ENCODE data around the gene LPAR3.

The LPAR3 gene

DNA sequence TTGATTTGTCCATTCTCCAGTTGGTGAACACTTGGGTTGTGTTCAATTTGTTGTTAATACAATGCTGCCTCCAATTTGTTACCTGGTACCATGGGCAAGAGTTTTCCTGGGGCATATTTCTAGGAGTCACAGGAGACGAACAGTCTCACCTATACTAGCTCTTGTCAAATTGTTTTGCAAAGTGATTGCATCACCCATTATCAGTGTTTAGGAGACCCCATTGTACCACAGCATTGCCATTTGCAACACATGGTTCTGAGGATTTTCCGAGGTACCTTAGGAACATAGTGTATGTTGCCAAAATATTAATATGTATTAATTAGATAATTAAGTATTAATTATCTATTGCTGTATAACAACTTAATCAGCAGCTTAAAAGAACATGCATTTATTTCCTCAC is 97.8 kb downstream of the LPAR3 start:
- DNase-seq (ENCODE audit: low spot score): no peak
- Histone ChIP-seq H3K4me3 (ENCODE audit: severe bottlenecking) (no peak overlapping the region), H3K36me3 (ENCODE audit: low read depth) (no peaks in the 10 kb centered on the region), H3K9me3 (ENCODE audit: severe bottlenecking) (no peaks in the 10 kb centered on the region), H3K27me3 (ENCODE audit: insufficient read depth, poor library complexity, severe bottlenecking) (no peaks in the 10 kb centered on the region), H3K27ac (ENCODE audit: poor library complexity, severe bottlenecking) (no peak overlapping the region), H3K4me1 (ENCODE audit: insufficient read depth, poor library complexity, severe bottlenecking) (no peaks in the 10 kb centered on the region)
- TF ChIP-seq, protein P1, sequence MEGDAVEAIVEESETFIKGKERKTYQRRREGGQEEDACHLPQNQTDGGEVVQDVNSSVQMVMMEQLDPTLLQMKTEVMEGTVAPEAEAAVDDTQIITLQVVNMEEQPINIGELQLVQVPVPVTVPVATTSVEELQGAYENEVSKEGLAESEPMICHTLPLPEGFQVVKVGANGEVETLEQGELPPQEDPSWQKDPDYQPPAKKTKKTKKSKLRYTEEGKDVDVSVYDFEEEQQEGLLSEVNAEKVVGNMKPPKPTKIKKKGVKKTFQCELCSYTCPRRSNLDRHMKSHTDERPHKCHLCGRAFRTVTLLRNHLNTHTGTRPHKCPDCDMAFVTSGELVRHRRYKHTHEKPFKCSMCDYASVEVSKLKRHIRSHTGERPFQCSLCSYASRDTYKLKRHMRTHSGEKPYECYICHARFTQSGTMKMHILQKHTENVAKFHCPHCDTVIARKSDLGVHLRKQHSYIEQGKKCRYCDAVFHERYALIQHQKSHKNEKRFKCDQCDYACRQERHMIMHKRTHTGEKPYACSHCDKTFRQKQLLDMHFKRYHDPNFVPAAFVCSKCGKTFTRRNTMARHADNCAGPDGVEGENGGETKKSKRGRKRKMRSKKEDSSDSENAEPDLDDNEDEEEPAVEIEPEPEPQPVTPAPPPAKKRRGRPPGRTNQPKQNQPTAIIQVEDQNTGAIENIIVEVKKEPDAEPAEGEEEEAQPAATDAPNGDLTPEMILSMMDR (IDR thresholded peaks at IDR 0.05; ENCODE audit: poor library complexity, severe bottlenecking): no peak
- ATAC-seq (ENCODE audit: low read depth): no peak

DNA sequence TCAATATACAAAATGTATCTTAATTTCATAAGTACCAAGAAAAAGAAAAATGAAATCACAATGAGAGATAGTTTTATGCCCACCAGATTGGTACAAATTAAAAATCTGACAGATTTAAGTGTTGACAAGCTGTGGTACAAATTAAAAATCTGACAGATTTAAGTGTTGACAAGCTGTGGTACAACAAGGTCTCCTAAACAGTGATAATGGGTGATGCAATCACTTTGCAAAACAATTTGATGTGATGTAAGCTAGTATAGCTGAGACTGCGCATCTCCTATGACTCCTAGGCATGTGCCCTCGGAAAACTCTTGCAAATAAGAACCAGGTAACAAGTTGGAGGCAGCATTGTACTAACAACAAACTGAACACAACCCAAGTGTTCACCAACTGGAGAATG is 100.6 kb downstream of the LPAR3 start:
- Histone ChIP-seq H3K4me3 (ENCODE audit: severe bottlenecking) (no peak overlapping the region), H3K9me3 (ENCODE audit: severe bottlenecking) (no peaks in the 10 kb centered on the region), H3K27me3 (ENCODE audit: insufficient read depth, poor library complexity, severe bottlenecking) (no peaks in the 10 kb centered on the region), H3K36me3 (ENCODE audit: low read depth) (no peaks in the 10 kb centered on the region), H3K27ac (ENCODE audit: poor library complexity, severe bottlenecking) (no peak overlapping the region), H3K4me1 (ENCODE audit: insufficient read depth, poor library complexity, severe bottlenecking) (no peaks in the 10 kb centered on the region)
- ATAC-seq (ENCODE audit: low read depth) (no peak), DNase-seq (ENCODE audit: low spot score) (no peak)
- TF ChIP-seq, protein P1 (IDR thresholded peaks at IDR 0.05; ENCODE audit: poor library complexity, severe bottlenecking): no peak

DNA sequence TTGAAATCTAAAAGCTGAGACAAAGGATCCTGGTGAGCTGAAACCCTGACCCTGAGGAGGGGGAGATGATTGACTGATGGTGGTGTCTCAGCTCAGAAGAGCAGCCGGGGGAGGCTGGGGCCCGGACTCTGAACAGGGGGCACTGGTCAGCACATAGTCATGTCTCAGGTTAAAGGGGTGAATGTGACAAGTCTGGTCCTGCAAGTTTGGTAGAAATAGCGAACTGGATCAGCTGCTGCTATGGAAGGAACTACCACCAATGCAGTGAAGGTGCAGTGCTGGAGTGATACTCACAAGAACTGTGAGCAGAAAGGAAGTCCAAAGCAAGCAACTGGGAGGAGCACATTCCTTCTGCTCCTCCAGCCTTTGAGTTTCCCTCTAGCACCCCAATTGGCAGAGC is 104.0 kb downstream of the LPAR3 start:
- no peaks in the 10 kb centered on the region for H3K27me3 ChIP-seq (ENCODE audit: insufficient read depth, poor library complexity, severe bottlenecking)
- H3K27ac ChIP-seq (ENCODE audit: poor library complexity, severe bottlenecking): no peak overlapping the region
- no peak overlapping the region for H3K4me3 ChIP-seq (ENCODE audit: severe bottlenecking)
- ATAC-seq (ENCODE audit: low read depth) (no peak), DNase-seq (ENCODE audit: low spot score) (no peak)
- no peaks in the 10 kb centered on the region for H3K9me3 ChIP-seq (ENCODE audit: severe bottlenecking)
- no peaks in the 10 kb centered on the region for H3K4me1 ChIP-seq (ENCODE audit: insufficient read depth, poor library complexity, severe bottlenecking)
- TF ChIP-seq, protein P1 (IDR thresholded peaks at IDR 0.05; ENCODE audit: poor library complexity, severe bottlenecking): no peak
- H3K36me3 ChIP-seq (ENCODE audit: low read depth): no peaks in the 10 kb centered on the region

DNA sequence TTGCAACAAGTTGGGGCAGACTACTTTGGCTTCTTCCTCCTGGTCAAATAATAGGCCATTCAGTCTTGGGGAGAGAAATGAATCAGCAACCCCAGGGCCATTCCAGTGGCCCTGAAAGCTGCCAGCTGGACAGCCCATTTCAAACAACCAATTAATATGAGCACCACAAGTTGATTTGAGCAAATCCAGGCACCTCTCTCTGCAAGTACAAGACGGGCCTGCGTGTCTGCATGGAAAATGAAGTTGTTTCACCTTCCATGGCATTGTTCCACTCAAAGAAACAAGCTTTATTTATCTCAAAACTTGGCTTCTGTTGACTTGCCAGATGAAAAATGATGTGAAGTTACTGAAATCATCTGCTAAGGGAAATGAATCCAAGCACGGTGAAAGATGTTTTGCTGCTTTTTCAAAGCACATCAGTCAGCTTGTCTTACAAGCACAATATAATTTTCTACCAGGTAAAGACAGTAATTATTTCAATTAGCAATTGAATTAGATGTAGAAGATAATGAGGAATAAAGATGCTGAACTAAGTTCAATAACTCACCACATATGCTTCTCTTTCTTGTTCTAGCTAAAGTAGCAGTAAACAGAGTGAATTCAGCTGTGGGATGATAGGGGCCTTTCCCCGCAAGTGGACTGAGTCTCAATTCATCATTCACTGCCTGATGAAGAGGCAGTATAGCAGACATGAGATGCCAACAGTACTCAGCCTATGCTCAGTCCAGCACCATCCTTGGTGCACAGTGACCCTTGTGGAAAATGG is 107.6 kb downstream of the LPAR3 start:
- Histone ChIP-seq H3K36me3 (ENCODE audit: low read depth) (no peaks in the 10 kb centered on the region), H3K4me1 (ENCODE audit: insufficient read depth, poor library complexity, severe bottlenecking) (no peaks in the 10 kb centered on the region), H3K27me3 (ENCODE audit: insufficient read depth, poor library complexity, severe bottlenecking) (no peaks in the 10 kb centered on the region), H3K9me3 (ENCODE audit: severe bottlenecking) (no peaks in the 10 kb centered on the region), H3K27ac (ENCODE audit: poor library complexity, severe bottlenecking) (no peak overlapping the region), H3K4me3 (ENCODE audit: severe bottlenecking) (no peak overlapping the region)
- TF ChIP-seq, protein P1 (IDR thresholded peaks at IDR 0.05; ENCODE audit: poor library complexity, severe bottlenecking): no peak
- ATAC-seq (ENCODE audit: low read depth) (no peak), DNase-seq (ENCODE audit: low spot score) (no peak)

DNA sequence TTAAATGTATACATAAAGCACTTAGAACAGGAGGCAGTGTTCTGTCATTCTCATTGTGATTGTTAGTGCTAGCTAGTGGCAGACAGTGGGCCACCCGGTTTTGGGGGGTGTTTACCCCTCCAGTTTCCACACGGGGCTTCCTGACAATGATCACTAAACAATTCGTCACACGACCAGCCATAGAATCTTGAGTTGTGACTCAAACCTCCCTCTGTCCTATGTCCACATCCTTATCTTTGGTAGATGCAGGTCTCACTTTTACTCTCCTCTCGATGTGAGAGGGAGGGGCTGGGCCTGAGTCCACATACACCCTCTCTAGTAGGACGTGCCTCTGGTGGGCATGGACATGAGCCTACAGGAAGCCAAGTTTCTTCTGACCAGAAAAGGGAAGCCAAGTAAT is 110.1 kb downstream of the LPAR3 start:
- Histone ChIP-seq H3K4me1 (ENCODE audit: insufficient read depth, poor library complexity, severe bottlenecking) (no peaks in the 10 kb centered on the region), H3K36me3 (ENCODE audit: low read depth) (no peaks in the 10 kb centered on the region), H3K27ac (ENCODE audit: poor library complexity, severe bottlenecking) (no peak overlapping the region), H3K9me3 (ENCODE audit: severe bottlenecking) (no peaks in the 10 kb centered on the region), H3K27me3 (ENCODE audit: insufficient read depth, poor library complexity, severe bottlenecking) (no peaks in the 10 kb centered on the region), H3K4me3 (ENCODE audit: severe bottlenecking) (no peak overlapping the region)
- no peak for DNase-seq (ENCODE audit: low spot score)
- ATAC-seq (ENCODE audit: low read depth): no peak
- TF ChIP-seq, protein P1 (IDR thresholded peaks at IDR 0.05; ENCODE audit: poor library complexity, severe bottlenecking): peak; percentile 4
